ENCODE measurements around the gene BTBD10. TPM values are rescaled to one million over a fixed set of nuclear protein-coding genes. Genes with fewer than 3 reads are reported as not detected.

The BTBD10 gene
- total and polyA plus RNA-seq, 2 experiments from 2014 or later: 21.3 to 44.1 TPM

GRCh38 chr11:13348305-13348704 lies 114.7 kb downstream of the BTBD10 start:
- Histone ChIP-seq H3K4me2 (no peak overlapping the region), H3K4me3 (no peak overlapping the region), H2AFZ (no peak overlapping the region), H3K9me3 (ENCODE audit: low read depth) (no peaks in the 10 kb centered on the region), H3K36me3 (replicated peaks; ENCODE audit: insufficient read depth, low read depth) (no peaks in the 10 kb centered on the region), H3K79me2 (no peaks in the 10 kb centered on the region), H4K20me1 (ENCODE audit: insufficient read depth, poor library complexity, severe bottlenecking) (no peaks in the 10 kb centered on the region), H3K4me1 (ENCODE audit: insufficient read depth) (no peaks in the 10 kb centered on the region), H3K9me2 (replicated peaks; ENCODE audit: insufficient read depth) (no peaks in the 10 kb centered on the region), H3K27me3 (no peaks in the 10 kb centered on the region), H3K27ac (no peak overlapping the region)
- no peak for TF ChIP-seq CTCF (IDR thresholded peaks at IDR 0.05; ENCODE audit: poor library complexity)
- no peak for TF ChIP-seq EZH2 (IDR thresholded peaks at IDR 0.05; ENCODE audit: borderline replicate concordance)
- TF ChIP-seq EZH2phosphoT487 (IDR thresholded peaks at IDR 0.05; ENCODE audit: low read depth, severe bottlenecking, unreplicated experiment): no peak
- DNase-seq (ENCODE audit: low spot score): no peak
- 97% methylated on average over 3 of the region's 3 CpGs for WGBS (ENCODE audit: low lambda C conversion rate, missing lambda C conversion rate)

GRCh38 chr11:13347901-13348300 lies 115.1 kb downstream of the BTBD10 start:
- WGBS (ENCODE audit: low lambda C conversion rate, missing lambda C conversion rate): 82% methylated on average over 7 of the region's 7 CpGs
- Histone ChIP-seq H4K20me1 (ENCODE audit: insufficient read depth, poor library complexity, severe bottlenecking) (no peaks in the 10 kb centered on the region), H3K36me3 (replicated peaks; ENCODE audit: insufficient read depth, low read depth) (no peaks in the 10 kb centered on the region), H3K27ac (no peak overlapping the region), H3K9me3 (ENCODE audit: low read depth) (no peaks in the 10 kb centered on the region), H3K79me2 (no peaks in the 10 kb centered on the region), H3K4me3 (no peak overlapping the region), H3K27me3 (no peaks in the 10 kb centered on the region), H2AFZ (no peak overlapping the region), H3K4me2 (no peak overlapping the region), H3K9me2 (replicated peaks; ENCODE audit: insufficient read depth) (no peaks in the 10 kb centered on the region), H3K4me1 (ENCODE audit: insufficient read depth) (no peaks in the 10 kb centered on the region)
- DNase-seq (ENCODE audit: low spot score): no peak
- TF ChIP-seq CTCF (IDR thresholded peaks at IDR 0.05; ENCODE audit: poor library complexity) (no peak), EZH2 (IDR thresholded peaks at IDR 0.05; ENCODE audit: borderline replicate concordance) (no peak), EZH2phosphoT487 (IDR thresholded peaks at IDR 0.05; ENCODE audit: low read depth, severe bottlenecking, unreplicated experiment) (no peak)

GRCh38 chr11:13346470-13346869 lies 116.6 kb downstream of the BTBD10 start:
- TF ChIP-seq EZH2phosphoT487 (IDR thresholded peaks at IDR 0.05; ENCODE audit: low read depth, severe bottlenecking, unreplicated experiment) (no peak), EZH2 (IDR thresholded peaks at IDR 0.05; ENCODE audit: borderline replicate concordance) (no peak), CTCF (IDR thresholded peaks at IDR 0.05; ENCODE audit: poor library complexity) (no peak)
- Histone ChIP-seq H2AFZ (no peak overlapping the region), H3K27me3 (no peaks in the 10 kb centered on the region), H3K9me3 (ENCODE audit: low read depth) (no peaks in the 10 kb centered on the region), H3K27ac (no peak overlapping the region), H3K79me2 (no peaks in the 10 kb centered on the region), H3K9me2 (replicated peaks; ENCODE audit: insufficient read depth) (no peaks in the 10 kb centered on the region), H3K4me1 (ENCODE audit: insufficient read depth) (no peaks in the 10 kb centered on the region), H3K4me3 (no peak overlapping the region), H3K36me3 (replicated peaks; ENCODE audit: insufficient read depth, low read depth) (no peaks in the 10 kb centered on the region), H3K4me2 (no peak overlapping the region), H4K20me1 (ENCODE audit: insufficient read depth, poor library complexity, severe bottlenecking) (no peaks in the 10 kb centered on the region)
- WGBS (ENCODE audit: low lambda C conversion rate, missing lambda C conversion rate): 92% methylated on average over 5 of the region's 5 CpGs
- no peak for DNase-seq (ENCODE audit: low spot score)

GRCh38 chr11:13344818-13345217 lies 118.2 kb downstream of the BTBD10 start:
- no peaks in the 10 kb centered on the region for H3K36me3 ChIP-seq (replicated peaks; ENCODE audit: insufficient read depth, low read depth)
- no peaks in the 10 kb centered on the region for H3K27me3 ChIP-seq
- no peaks in the 10 kb centered on the region for H3K9me3 ChIP-seq (ENCODE audit: low read depth)
- TF ChIP-seq EZH2phosphoT487 (IDR thresholded peaks at IDR 0.05; ENCODE audit: low read depth, severe bottlenecking, unreplicated experiment) (no peak), EZH2 (IDR thresholded peaks at IDR 0.05; ENCODE audit: borderline replicate concordance) (no peak), CTCF (IDR thresholded peaks at IDR 0.05; ENCODE audit: poor library complexity) (no peak)
- H4K20me1 ChIP-seq (ENCODE audit: insufficient read depth, poor library complexity, severe bottlenecking): no peaks in the 10 kb centered on the region
- DNase-seq (ENCODE audit: low spot score): no peak
- 100% methylated on average over 1 of the region's 1 CpG for WGBS (ENCODE audit: low lambda C conversion rate, missing lambda C conversion rate)
- no peak overlapping the region for H3K4me3 ChIP-seq
- H3K9me2 ChIP-seq (replicated peaks; ENCODE audit: insufficient read depth): no peaks in the 10 kb centered on the region
- no peak overlapping the region for H3K27ac ChIP-seq
- no peak overlapping the region for H2AFZ ChIP-seq
- peaks cover under 1% of the 10 kb centered on the region for H3K4me1 ChIP-seq (ENCODE audit: insufficient read depth)
- no peaks in the 10 kb centered on the region for H3K79me2 ChIP-seq
- no peak overlapping the region for H3K4me2 ChIP-seq
